Muscle layer of duodenum (tissue), 2 donors: ENCODE data around the gene SOX6.

ENCODE experiments used
- H3K27ac ChIP-seq: one replicate; pipeline ENCODE4 v1.7.0; 2013; ENCODE audit warnings: mild to moderate bottlenecking, low read length
- H3K27me3 ChIP-seq: one replicate; pipeline ENCODE4 v1.7.0; 2013; ENCODE audit warnings: low read depth, mild to moderate bottlenecking, control low read depth, low read length
- H3K36me3 ChIP-seq, 2 donors: one replicate each; pipeline ENCODE4 v1.7.0; 2013; ENCODE audit warnings: low read length in 2 of 2, control low read depth in 1 of 2, mild to moderate bottlenecking in 1 of 2; ENCODE audit not compliant: insufficient read depth in 2 of 2, control insufficient read depth in 1 of 2
- H3K4me1 ChIP-seq, 2 donors: one replicate each; pipeline ENCODE4 v1.7.0; 2013; ENCODE audit warnings: low read length in 2 of 2, mild to moderate bottlenecking in 2 of 2, control low read depth in 1 of 2, moderate library complexity in 1 of 2; ENCODE audit not compliant: insufficient read depth in 2 of 2, control insufficient read depth in 1 of 2
- H3K4me3 ChIP-seq, 2 donors: one replicate each; pipeline ENCODE4 v1.7.0; 2013; ENCODE audit warnings: low read length in 2 of 2, low read depth in 1 of 2, mild to moderate bottlenecking in 1 of 2
- H3K9me3 ChIP-seq, 2 donors: one replicate each; pipeline ENCODE4 v1.7.0; 2013; ENCODE audit warnings: low read length in 2 of 2, control low read depth in 1 of 2, mild to moderate bottlenecking in 1 of 2; ENCODE audit not compliant: control insufficient read depth in 1 of 2
- donor health status: healthy.

The SOX6 gene

GRCh38 chr11:16114978-16115871 is 241.1 kb downstream of the SOX6 start:
- Histone ChIP-seq H3K27ac (no peak overlapping the region), H3K27me3 (no peaks in the 10 kb centered on the region), H3K4me1 (no peaks in the 10 kb centered on the region), H3K36me3 (no peaks in the 10 kb centered on the region), H3K4me3 (no peak overlapping the region), H3K9me3 (no peaks in the 10 kb centered on the region)

DNA sequence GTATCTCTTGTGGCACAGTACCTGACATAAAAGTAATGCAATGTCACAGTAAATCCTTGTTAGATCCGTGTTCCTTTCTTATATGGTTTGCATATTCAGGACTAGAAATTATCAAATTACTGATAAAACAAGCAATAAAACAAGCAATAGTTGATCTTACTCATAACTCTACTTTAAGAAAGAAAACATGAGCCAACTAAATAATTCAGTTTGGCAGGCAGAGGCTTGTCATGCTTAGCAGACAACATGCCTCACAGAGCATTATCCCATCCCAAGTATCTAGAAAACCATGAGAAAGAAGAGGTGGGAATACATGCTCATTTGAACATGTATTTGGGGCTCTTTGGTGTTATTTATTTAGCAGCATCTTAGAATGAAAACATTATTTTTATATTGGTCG is 241.9 kb downstream of the SOX6 start:
- Histone ChIP-seq H3K27me3 (no peaks in the 10 kb centered on the region), H3K27ac (no peak overlapping the region), H3K36me3 (no peaks in the 10 kb centered on the region), H3K4me3 (no peak overlapping the region), H3K4me1 (no peaks in the 10 kb centered on the region), H3K9me3 (no peaks in the 10 kb centered on the region)

GRCh38 chr11:16111690-16112089 is 244.7 kb downstream of the SOX6 start:
- H3K4me3 ChIP-seq: no peak overlapping the region
- no peaks in the 10 kb centered on the region for H3K4me1 ChIP-seq
- H3K36me3 ChIP-seq: no peaks in the 10 kb centered on the region
- H3K9me3 ChIP-seq: no peaks in the 10 kb centered on the region
- H3K27ac ChIP-seq: no peak overlapping the region
- H3K27me3 ChIP-seq: no peaks in the 10 kb centered on the region

GRCh38 chr11:16110886-16111285 is 245.5 kb downstream of the SOX6 start:
- H3K4me3 ChIP-seq: no peak overlapping the region
- no peaks in the 10 kb centered on the region for H3K4me1 ChIP-seq
- no peaks in the 10 kb centered on the region for H3K9me3 ChIP-seq
- no peaks in the 10 kb centered on the region for H3K27me3 ChIP-seq
- no peak overlapping the region for H3K27ac ChIP-seq
- H3K36me3 ChIP-seq: no peaks in the 10 kb centered on the region

- no peak overlapping the region for H3K27ac ChIP-seq
- peaks cover 0 to 3% of the 10 kb centered on the region in 2 donors for H3K4me1 ChIP-seq
- H3K27me3 ChIP-seq: no peaks in the 10 kb centered on the region
- H3K9me3 ChIP-seq: no peaks in the 10 kb centered on the region
- no peak overlapping the region for H3K4me3 ChIP-seq
- H3K36me3 ChIP-seq: no peaks in the 10 kb centered on the region
Observed at GRCh38 chr11:16099343-16099900, 256.9 kb downstream of the SOX6 start.

DNA sequence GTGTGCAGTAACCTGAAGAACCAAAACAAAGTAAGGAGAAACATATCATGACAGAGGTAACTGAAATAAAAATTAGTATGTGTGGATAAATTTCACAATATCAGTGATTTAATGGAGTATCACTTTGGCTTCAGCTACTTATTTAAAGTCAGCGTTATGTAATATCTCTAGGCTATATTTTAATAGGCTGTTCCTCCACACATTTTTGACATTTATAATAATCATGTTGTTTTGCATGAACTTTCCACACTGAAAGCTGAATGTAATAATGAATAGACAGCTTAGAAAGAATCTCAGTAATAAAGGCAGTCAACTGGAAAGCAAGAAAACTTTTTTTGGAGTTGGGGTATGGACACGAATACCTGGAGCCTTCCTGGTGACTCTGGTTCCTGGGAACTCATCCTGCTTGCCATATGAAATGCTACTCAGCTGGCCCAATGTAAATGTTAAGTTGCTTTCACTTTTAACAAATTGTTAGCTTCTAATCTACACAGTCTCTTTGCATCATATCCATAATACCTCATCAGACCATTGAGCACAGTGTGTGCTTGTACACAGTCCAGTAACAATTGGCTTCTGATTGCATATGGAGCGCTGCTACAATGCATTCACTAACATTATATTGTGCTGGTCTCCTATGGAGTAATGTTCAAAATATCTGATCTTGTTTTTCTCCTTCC is 257.7 kb downstream of the SOX6 start:
- Histone ChIP-seq H3K9me3 (no peaks in the 10 kb centered on the region), H3K4me3 (no peak overlapping the region), H3K4me1 (peaks cover 0 to 3% of the 10 kb centered on the region in 2 donors), H3K27ac (no peak overlapping the region), H3K27me3 (no peaks in the 10 kb centered on the region), H3K36me3 (no peaks in the 10 kb centered on the region)

DNA sequence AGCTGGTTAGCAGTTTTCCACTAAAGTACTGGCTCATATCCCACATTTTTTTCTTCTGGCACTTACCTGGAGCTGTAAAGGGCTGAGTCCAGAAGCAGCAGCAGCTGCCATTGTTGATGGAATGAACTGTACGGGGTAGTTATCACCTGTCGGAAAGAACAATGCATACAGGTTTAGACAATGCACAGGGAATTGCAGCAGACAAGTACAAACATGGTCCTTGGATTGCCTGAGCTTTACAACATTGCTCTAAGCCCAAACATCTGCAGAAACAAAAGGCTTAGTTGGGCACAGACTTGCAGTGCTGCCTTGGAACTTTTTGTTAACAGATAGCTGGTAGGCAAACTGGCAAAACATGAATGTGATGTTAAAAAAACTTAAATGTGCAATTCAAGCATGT is 258.8 kb downstream of the SOX6 start:
- no peaks in the 10 kb centered on the region for H3K36me3 ChIP-seq
- H3K4me3 ChIP-seq: no peak overlapping the region
- peaks cover 0 to 3% of the 10 kb centered on the region in 2 donors for H3K4me1 ChIP-seq
- H3K27ac ChIP-seq: no peak overlapping the region
- no peaks in the 10 kb centered on the region for H3K9me3 ChIP-seq
- H3K27me3 ChIP-seq: no peaks in the 10 kb centered on the region

DNA sequence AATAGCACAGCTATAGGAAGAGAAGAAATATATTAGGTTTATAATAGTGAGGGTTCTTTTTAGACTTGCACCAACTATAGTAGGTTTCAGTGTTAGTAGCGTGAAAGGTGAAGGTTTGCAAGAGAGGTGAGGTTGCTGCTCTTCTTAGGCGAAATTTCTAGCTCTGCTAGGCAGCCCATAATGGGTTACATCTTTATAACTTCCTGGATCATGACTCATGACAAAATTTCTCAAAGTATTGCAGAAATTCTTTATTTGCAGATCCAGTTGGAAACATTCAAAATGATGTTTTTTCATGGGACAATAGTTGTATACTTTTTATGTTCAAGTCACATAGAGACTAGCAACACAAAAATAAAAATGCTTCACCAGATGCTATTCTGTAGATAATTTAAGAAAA is 260.0 kb downstream of the SOX6 start:
- Histone ChIP-seq H3K27me3 (no peaks in the 10 kb centered on the region), H3K9me3 (no peaks in the 10 kb centered on the region), H3K36me3 (no peaks in the 10 kb centered on the region), H3K4me1 (peaks cover 0 to 3% of the 10 kb centered on the region in 2 donors), H3K27ac (no peak overlapping the region), H3K4me3 (no peak overlapping the region)

GRCh38 chr11:16095756-16096155 is 260.6 kb downstream of the SOX6 start:
- no peak overlapping the region for H3K27ac ChIP-seq
- peaks cover 0 to 3% of the 10 kb centered on the region in 2 donors for H3K4me1 ChIP-seq
- no peaks in the 10 kb centered on the region for H3K36me3 ChIP-seq
- H3K9me3 ChIP-seq: no peaks in the 10 kb centered on the region
- no peaks in the 10 kb centered on the region for H3K27me3 ChIP-seq
- H3K4me3 ChIP-seq: no peak overlapping the region

- no peak overlapping the region for H3K27ac ChIP-seq
- no peak overlapping the region for H3K4me3 ChIP-seq
- peaks cover 0 to 3% of the 10 kb centered on the region in 2 donors for H3K4me1 ChIP-seq
- no peaks in the 10 kb centered on the region for H3K27me3 ChIP-seq
- no peaks in the 10 kb centered on the region for H3K36me3 ChIP-seq
- no peaks in the 10 kb centered on the region for H3K9me3 ChIP-seq
Observed at GRCh38 chr11:16093889-16094653, 262.3 kb downstream of the SOX6 start.

DNA sequence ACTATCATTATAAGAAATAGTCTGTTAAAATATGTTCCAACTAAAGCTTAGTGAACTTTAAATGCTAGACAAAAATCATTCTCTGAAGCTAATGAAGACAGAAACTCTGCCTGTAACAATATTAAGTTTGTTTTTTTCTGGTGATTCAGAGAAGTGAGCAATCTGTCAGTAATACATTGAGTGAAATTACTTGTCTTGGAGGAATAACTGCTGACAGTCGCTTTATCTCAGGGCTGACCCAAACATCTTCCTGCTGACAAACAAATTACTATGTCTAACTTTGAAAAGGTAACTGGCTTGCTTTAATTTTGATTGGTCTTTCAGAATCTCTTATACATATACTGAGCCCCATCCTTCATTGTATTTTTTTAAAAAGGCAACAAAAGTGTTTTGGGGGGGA is 264.5 kb downstream of the SOX6 start:
- Histone ChIP-seq H3K27ac (no peak overlapping the region), H3K9me3 (no peaks in the 10 kb centered on the region), H3K36me3 (no peaks in the 10 kb centered on the region), H3K4me1 (no peaks in the 10 kb centered on the region), H3K27me3 (no peaks in the 10 kb centered on the region), H3K4me3 (no peak overlapping the region)
